Activated CD4-positive, alpha-beta T cell treated with anti-CD3 and anti-CD28 coated beads for 24 hours (primary cell): ENCODE measurements around the gene TREML1.
"Not testable (repeated sequence)": the region's sequence is repeated elsewhere in the genome, so short reads cannot be mapped to it uniquely, and the experiment has no call there.

ENCODE experiments used
- DNase-seq, 2 donors: peaks; one replicate each; pipeline ENCODE4 v3.0.0-alpha.2; 2020; ENCODE audit warnings: low read depth in 2 of 2

TREML1 gene

DNA sequence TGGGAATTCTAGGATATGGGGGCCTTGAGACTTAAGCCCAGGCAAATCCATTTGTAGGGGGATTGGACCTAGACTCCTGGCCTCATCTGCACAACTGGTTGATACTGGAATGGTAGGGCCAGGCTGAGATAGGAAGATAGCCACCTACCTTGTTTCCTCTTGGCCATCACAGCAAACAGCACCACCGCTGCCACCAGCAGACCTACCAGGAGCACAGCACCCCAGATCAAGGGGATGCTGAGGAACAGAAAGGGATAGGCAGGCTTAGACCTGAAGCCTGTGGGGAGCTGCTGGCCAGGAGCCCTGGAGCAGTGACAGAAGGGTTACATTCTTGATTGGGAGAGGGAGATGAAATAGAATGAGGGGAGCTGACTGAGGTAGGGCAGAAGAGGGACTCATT, 3.5 kb downstream of the TREML1 start:
- DNase-seq, result no peak

DNA sequence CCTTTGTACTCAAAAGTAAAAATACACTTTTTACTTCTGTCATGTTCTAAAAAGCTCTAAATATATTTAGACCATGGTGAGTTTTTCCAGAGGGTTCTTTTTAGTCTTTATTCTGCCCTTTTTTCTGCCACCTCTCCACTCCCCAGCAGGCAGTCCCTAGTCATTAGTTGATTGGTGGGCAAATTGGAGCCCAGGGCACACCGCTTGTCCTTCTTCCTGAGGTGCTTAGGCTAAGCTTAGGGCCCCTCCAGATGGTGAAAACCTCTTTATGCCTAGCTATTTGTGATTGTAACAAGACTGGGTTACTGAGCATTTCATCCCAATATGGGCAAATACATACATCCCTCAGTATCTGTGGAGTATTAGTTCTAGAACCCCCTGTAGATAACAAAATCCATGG, 6.2 kb downstream of the TREML1 start:
- DNase-seq, result no peak

DNA sequence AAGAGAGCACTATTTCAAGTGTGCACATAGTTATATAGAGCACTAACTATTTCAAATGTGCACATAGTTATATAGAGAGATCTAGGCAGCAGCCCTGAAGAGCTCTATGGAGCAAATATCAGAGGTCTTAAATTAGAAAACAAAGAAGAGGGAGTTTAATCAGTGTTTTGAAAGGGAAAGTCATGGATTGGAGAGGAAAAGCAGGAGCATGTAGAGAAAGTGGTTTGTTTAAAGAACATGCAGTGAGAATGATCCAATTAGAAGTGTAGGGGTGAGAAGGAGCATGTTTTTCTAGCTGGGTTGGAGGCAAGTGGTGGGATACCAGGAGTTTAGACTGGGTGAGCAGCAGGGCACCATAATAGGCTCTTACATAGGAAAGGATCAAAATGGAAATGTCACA, 17.2 kb downstream of the TREML1 start:
- DNase-seq, result no peak

DNA sequence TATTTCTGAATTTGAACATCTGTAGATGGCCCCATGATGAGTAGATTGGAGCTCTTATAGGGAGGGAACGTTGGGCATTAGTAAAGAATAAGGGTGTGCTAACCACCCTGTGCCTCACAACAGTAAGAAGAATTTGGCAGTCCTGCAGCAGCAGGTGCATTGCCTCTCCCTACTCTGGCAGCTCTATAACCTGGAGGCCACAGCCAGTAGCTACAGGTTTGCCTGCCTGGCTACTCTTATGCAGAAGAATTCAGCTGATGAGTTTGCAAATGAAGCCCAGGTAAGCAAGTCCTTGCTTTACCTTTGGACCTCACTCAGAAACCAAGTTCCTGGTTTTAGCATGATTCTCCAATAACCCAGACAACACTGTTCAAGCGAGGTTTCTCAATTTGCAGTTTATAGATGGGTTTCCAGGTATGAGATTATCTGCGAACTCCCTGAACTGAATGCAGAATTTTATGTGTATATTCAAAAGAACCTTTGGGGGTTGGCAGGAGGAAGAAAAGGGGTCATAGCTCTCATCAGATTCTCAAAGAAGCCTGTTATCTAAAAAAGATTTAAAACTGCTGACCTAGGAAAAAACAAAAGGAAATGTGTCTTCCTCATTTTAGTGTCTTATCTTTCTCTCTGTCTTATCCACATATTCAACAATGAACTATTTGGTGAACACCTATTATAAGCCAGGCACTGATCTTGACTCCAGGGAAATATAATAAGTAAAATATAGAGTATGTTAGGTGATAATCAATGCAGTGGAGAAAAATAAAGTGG, 18.9 kb downstream of the TREML1 start:
- no peak for DNase-seq

DNA sequence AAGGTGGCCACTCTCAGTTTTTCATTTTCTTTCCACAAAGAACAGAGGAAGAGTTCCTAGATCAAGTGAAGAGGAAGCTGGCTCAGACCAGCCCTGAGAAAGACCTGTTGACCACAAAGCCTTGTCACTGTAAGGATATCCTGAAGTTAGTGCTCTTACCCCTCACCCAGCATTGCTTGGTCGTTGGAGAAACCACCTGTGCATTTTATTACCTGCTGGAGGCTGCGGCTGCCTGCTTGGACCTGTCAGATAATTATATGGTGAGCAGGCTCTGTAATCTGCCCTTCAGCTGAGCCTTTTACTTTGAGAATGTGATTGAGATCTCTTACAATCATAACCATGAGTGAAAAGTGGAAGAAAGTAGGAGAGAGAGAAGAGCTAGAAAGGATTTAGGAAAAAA, 21.9 kb downstream of the TREML1 start:
- no peak for DNase-seq

DNA sequence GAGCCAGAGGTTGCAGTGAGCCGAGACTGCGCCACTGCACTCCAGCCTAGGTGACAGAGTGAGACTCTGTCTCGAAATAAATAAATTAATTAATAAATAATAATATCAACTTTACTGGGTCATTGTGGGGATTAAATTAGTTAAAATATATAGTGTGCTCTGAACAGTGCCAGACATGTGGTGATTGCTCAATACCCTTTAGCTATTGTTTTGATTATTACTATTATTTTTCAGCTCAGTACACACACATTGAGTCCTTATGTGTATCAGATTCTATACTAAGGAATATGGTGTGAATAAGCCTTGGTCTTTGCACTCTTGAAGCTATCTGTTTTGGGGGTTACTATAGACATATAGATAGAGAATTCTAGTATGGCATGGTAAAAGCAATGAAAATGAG, 28.9 kb downstream of the TREML1 start:
- DNase-seq, result no peak

DNA sequence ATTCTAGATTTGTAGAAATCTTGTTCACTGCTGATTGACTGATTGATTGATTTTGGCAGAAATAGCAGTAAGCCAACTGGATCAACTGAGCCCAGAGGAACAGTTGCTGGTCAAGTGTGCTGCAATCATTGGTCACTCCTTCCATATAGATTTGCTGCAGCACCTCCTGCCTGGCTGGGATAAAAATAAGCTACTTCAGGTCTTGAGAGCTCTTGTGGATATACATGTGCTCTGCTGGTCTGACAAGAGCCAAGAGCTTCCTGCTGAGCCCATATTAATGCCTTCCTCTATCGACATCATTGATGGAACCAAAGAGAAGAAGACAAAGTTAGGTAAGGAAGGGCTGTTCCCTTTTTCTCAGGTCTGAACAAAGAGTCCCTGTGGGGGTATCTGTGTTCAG, 31.2 kb downstream of the TREML1 start:
- DNase-seq, result no peak

DNA sequence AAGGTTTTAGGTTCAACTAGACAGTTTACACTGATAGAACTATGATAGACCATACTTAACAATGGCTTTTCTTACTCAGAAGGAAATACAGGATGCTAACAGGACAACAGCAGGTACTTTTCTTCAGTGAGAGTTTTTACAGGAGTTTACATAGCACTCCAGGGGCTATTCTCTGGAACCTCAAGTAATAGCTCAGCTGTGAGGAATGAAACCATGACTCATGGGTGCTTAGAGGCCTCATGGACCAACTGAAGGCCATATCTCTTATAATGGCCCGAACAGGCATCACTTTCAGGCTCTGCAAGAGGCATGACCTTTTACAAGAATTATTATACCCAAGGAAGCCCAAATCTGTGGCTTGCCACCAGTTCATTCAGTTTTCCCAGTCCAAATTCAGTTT, 31.8 kb downstream of the TREML1 start:
- DNase-seq, result no peak

DNA sequence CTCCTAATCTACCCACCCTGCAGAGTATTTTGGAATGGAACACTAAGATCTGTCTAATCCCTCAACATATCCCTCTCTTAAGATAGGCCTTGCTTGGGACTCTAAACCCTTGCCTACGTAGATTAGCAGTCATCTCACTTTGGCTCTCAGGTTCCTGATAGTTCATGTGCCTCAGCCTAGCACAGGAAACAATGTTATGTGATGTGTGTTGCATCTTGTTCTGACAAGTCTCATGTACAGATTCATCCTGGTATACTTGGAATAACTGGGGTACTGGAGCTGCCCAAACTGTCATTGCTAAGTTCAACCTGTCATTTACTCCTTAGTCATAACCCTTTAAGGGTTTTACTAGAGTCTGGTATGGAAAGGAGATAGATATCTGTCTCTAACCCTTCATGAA, 34.1 kb downstream of the TREML1 start:
- DNase-seq, result no peak

DNA sequence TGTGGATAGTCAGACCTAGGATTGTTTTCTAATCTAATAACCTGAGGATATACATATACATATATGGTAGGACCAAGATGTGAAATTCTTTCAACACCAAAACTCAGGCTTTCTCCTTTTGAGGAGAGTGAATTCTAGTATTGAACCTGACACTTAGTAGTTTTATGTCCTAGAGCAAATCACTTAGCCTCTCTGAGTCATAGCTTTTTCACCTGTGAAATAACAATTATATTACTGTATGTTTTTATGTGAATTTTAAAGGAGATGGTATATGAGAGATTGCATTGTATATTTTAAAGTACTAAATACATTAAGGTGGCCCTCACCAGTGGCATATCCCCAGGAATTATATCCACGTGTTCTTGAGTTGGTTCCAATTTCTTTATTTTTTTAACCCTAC, 34.6 kb downstream of the TREML1 start:
- no peak for DNase-seq

DNA sequence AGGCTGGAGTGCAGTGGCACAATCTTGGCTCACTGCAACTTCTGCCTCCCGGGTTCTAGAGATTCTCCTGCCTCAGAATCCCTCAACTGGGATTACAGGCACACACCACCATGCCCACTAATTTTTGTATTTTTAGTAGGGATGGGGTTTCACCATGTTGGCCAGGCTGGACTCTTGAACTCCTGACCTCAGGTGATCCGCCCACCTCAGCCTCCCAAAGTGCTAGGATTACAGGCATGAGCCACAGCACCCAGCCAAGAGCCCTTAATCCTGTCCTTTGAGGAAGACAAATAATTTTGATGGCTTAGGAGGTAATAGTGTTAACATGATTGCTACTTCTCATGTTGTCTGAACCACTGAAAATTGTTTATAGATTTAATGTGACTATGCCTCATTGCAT, 39.1 kb downstream of the TREML1 start:
- DNase-seq, result not testable (repeated sequence)

DNA sequence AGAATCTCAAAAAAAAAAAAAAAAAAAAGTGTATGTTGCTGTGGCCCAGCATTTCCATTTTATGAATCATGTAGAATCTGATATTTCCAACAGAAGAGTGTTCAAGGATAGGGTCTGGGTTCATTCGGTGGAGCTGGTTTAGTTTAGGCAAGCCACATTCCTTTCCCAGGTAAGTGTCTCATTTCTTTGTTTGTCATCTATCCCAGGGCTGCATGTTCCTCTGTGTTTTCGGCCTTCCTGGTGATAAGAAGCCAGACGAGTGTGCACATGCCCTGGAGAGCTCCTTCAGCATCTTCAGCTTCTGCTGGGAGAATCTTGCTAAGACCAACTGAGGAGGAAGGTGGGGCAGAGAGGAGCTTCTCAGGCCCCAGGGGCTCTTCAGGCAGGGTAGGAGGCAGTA, 43.1 kb downstream of the TREML1 start:
- no peak for DNase-seq

DNA sequence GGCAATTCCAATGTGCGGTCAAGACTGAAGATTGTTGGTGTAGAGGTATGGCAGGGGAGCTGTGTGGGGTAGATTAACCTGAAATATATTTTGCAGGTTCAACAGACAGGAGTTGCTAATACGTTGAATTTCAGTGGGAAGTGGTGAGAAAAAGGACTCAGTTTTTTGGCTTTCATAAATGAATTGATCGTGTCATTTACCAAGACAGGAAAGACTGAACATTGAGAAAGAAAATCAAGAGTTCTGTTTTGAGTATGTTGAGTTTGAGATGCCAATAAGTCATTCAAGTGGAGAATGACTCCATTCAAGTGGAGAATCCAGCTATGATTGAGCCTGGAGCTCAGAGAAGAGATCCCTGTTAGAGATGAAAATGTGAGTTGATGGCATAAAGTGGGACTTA, 50.3 kb downstream of the TREML1 start:
- DNase-seq, result no peak

DNA sequence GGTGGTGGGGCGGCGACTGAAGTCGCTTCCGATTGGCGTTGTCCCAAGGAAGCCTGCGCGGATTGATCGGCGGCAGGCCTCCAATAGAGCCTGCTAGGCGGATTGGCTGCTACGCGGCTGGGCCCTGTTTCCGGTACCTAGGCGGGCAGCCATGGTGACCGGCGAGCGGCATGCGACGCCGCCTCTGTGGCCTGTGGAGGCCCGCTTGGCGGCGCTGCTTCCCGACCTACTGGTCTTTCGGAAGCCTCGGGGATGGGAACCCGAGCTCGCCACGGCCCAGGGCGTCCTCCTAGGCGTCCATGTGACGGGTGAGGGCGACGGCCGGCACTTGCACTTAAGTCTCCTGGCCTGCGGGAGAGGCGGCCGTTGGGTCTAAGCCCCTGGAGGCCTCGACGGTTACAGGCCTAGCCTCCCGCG, 53.3 kb downstream of the TREML1 start:
- no peak for DNase-seq
